K562 (cell line): ENCODE data around the gene CSTF2T. TPM values are rescaled to one million over a fixed set of nuclear protein-coding genes. Genes with fewer than 3 reads are reported as not detected.

Source experiments
- ATF1 ChIP-seq, 2 experiments: fragments of 450-650 bp in 1 of 2; IDR thresholded peaks; 2 replicates each; pipeline ENCODE4 v1.6.1; 2016; ENCODE audit warnings: missing compliant biosample characterization in 1 of 2, missing genetic modification characterization in 1 of 2
- ATF4 ChIP-seq: fragments of 450-650 bp; formaldehyde crosslinking; IDR thresholded peaks from 2 replicates; pipeline ENCODE4 v1.4.0; 2022; ENCODE audit warnings: mild to moderate bottlenecking, moderate library complexity
- CCNT2 ChIP-seq: IDR thresholded peaks from 2 replicates; pipeline ENCODE4 v1.6.1; 2011; ENCODE audit warnings: borderline replicate concordance, low read depth, mild to moderate bottlenecking, moderate library complexity, mixed read lengths, low read length; ENCODE audit not compliant: insufficient read length; ENCODE audit errors: extremely low read depth
- FOXJ2 ChIP-seq: fragments of 200-800 bp; sonication (Bioruptor generic); IDR thresholded peaks from 2 replicates; pipeline ENCODE4 v1.6.1; 2016; ENCODE audit warnings: missing genetic modification characterization, missing compliant biosample characterization
- HDAC6 ChIP-seq: IDR thresholded peaks from 2 replicates; pipeline ENCODE4 v1.6.1; 2012; ENCODE audit warnings: low read depth, mild to moderate bottlenecking, control low read depth, inconsistent platforms, low read length, moderate library complexity
- ILF3 ChIP-seq: fragments of 450-650 bp; IDR thresholded peaks from 2 replicates; pipeline ENCODE4 v1.6.1; 2018; ENCODE audit warnings: antibody characterized with exemption, mild to moderate bottlenecking, moderate library complexity, borderline replicate concordance
- KAT2B ChIP-seq: IDR thresholded peaks from one replicate; pipeline ENCODE4 v1.6.1; 2012; ENCODE audit warnings: low read depth, mild to moderate bottlenecking, control low read depth, inconsistent platforms, low read length, moderate library complexity
- MYC ChIP-seq, 2 experiments: fragments of 250-450 bp in 1 of 2; sonication (Bioruptor Pico) in 1 of 2; IDR thresholded peaks; 2 replicates each; pipeline versions ENCODE4 v1.5.1 to v1.6.1; 2012 to 2021; ENCODE audit warnings: low read depth in 2 of 2, borderline replicate concordance in 1 of 2, improper control_type of control experiment in 1 of 2, low read length in 1 of 2, mild to moderate bottlenecking in 1 of 2, moderate library complexity in 1 of 2
- MYNN ChIP-seq, 2 experiments: sonication (generic); formaldehyde crosslinking in 1 of 2; IDR thresholded peaks; 2 replicates each; pipeline versions ENCODE4 v1.5.0 to v1.6.1; 2016 to 2020; ENCODE audit warnings: antibody characterized with exemption in 1 of 2, missing genetic modification reagents in 1 of 2
- RAD21 ChIP-seq, 2 experiments: fragments of 250-450 bp in 1 of 2; fragments of 450-650 bp in 1 of 2; sonication (Bioruptor Pico) in 1 of 2; formaldehyde crosslinking in 1 of 2; IDR thresholded peaks in 1 of 2; conservative IDR thresholded peaks in 1 of 2; 2 replicates each; pipeline versions ENCODE4 v1.4.0 to v1.8.0; 2020 to 2022; ENCODE audit warnings: mild to moderate bottlenecking in 2 of 2, moderate library complexity in 1 of 2
- SNIP1 ChIP-seq: fragments of 450-650 bp; IDR thresholded peaks from 2 replicates; pipeline ENCODE4 v1.7.1; 2017; ENCODE audit warnings: low read depth, mild to moderate bottlenecking
- ZBTB49 ChIP-seq: sonication (generic); formaldehyde crosslinking; IDR thresholded peaks from 2 replicates; pipeline ENCODE4 v1.8.0; 2022; ENCODE audit warnings: missing genetic modification reagents, mild to moderate bottlenecking, borderline replicate concordance
- ZNF175 ChIP-seq: fragments of 200-800 bp; sonication (Bioruptor generic); IDR thresholded peaks from 2 replicates; pipeline ENCODE4 v1.6.1; 2016; ENCODE audit warnings: low read depth, mild to moderate bottlenecking, missing genetic modification characterization, missing compliant biosample characterization
- polyA plus RNA-seq, 8 experiments: library from polyadenylated mRNA; depleted of rRNA in 4 of 8; stranded (reverse) in 5 of 8; unstranded in 3 of 8; fragments of >200 nt; fragmentation: Nextera tagmentation in 2 of 8; fragmentation: Illumina TruSeq in 1 of 8; extraction: Ambion mirVana in 2 of 8; extraction: Trizol in 1 of 8; gene quantifications; 2 replicates each; pipeline versions ENCODE4 v1.2.1 to v1.2.3, GENCODE V29; 2011 to 2014; ENCODE audit warnings: inconsistent platforms in 1 of 8, missing spikeins in 1 of 8
- total RNA-seq, 7 experiments: library from RNA; depleted of rRNA in 6 of 7; stranded (reverse); fragments of >200 nt in 6 of 7; fragmentation: Illumina TruSeq in 2 of 7; extraction: Trizol in 2 of 7; gene quantifications; 2 replicates each; pipeline versions ENCODE4 v1.2.1 to v1.2.3, GENCODE V29; 2011 to 2021; ENCODE audit warnings: low replicate concordance in 1 of 7
- TF ChIP-seq, protein P1 (sequence below): fragments of 450-650 bp; formaldehyde crosslinking; IDR thresholded peaks from 2 replicates; pipeline ENCODE4 v1.4.0; 2022; ENCODE audit warnings: missing genetic modification characterization
- TF ChIP-seq, protein P2 (sequence below): sonication (generic); formaldehyde crosslinking; IDR thresholded peaks from 2 replicates; pipeline ENCODE4 v1.8.0; 2022; ENCODE audit warnings: mild to moderate bottlenecking, low read depth, missing genetic modification reagents
- TF ChIP-seq, protein P3 (sequence below): fragments of 450-650 bp; formaldehyde crosslinking; IDR thresholded peaks from 2 replicates; pipeline ENCODE4 v1.4.0; 2022; ENCODE audit warnings: missing genetic modification characterization

Gene CSTF2T
- total and polyA plus RNA-seq, 9 of the 15 experiments (the other 6 are each of a cell fraction or from before 2014, with no cell fraction given): 10.3 to 32.4 (median 24.2) TPM

GRCh38 chr10:51699475-51700227, at the start of gene CSTF2T (continued):
- TF ChIP-seq ATF4 (CRISPR knock-in tag) (0 out of 2 replicates have a peak, but pooled peaks have one; percentile 34), ZNF175 (peak; percentile 64; the same call in 1 of the 2 replicates), ATF1 (CRISPR knock-in tag; IDR thresholded peaks at IDR 0.05) (no peak), ATF1 (tag; IDR thresholded peaks at IDR 0.05) (peak; percentile 99), HDAC6 (no peak), MYNN (IDR thresholded peaks at IDR 0.05) (peak; percentile 26; the same call in 1 of the 2 replicates), MYNN (CRISPR knock-in tag; IDR thresholded peaks at IDR 0.05) (no peak), KAT2B (no peak), MYC (IDR thresholded peaks at IDR 0.05; ENCODE audit: low read depth, low read length) (peak; percentile 88), MYC (CRISPR knock-in tag; IDR thresholded peaks at IDR 0.05; ENCODE audit: borderline replicate concordance, low read depth) (peak; percentile 18; the same call in 1 of the 2 replicates), CCNT2 (no peak), SNIP1 (peak; percentile 82), ZBTB49 (0 out of 2 replicates have a peak, but pooled peaks have one; percentile 43), ILF3 (no peak; the same call in 1 of the 2 replicates), RAD21 (CRISPR knock-in tag; conservative IDR thresholded peaks at IDR 0.05 in 1 of 2, IDR thresholded peaks at IDR 0.05 in 1 of 2) (no peak), FOXJ2 (tag) (peak; percentile 66)
- TF ChIP-seq, protein P1, sequence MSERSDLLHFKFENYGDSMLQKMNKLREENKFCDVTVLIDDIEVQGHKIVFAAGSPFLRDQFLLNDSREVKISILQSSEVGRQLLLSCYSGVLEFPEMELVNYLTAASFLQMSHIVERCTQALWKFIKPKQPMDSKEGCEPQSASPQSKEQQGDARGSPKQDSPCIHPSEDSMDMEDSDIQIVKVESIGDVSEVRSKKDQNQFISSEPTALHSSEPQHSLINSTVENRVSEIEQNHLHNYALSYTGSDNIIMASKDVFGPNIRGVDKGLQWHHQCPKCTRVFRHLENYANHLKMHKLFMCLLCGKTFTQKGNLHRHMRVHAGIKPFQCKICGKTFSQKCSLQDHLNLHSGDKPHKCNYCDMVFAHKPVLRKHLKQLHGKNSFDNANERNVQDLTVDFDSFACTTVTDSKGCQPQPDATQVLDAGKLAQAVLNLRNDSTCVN: peak; percentile 67; the same call in 1 of the 2 replicates
- TF ChIP-seq, protein P2, sequence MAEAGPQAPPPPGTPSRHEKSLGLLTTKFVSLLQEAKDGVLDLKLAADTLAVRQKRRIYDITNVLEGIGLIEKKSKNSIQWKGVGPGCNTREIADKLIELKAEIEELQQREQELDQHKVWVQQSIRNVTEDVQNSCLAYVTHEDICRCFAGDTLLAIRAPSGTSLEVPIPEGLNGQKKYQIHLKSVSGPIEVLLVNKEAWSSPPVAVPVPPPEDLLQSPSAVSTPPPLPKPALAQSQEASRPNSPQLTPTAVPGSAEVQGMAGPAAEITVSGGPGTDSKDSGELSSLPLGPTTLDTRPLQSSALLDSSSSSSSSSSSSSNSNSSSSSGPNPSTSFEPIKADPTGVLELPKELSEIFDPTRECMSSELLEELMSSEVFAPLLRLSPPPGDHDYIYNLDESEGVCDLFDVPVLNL: peak; percentile 94
- TF ChIP-seq, protein P3, sequence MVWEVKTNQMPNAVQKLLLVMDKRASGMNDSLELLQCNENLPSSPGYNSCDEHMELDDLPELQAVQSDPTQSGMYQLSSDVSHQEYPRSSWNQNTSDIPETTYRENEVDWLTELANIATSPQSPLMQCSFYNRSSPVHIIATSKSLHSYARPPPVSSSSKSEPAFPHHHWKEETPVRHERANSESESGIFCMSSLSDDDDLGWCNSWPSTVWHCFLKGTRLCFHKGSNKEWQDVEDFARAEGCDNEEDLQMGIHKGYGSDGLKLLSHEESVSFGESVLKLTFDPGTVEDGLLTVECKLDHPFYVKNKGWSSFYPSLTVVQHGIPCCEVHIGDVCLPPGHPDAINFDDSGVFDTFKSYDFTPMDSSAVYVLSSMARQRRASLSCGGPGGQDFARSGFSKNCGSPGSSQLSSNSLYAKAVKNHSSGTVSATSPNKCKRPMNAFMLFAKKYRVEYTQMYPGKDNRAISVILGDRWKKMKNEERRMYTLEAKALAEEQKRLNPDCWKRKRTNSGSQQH: peak; percentile 72; the same call in 1 of the 2 replicates
